PC-9 (cell line): Measurements from ENCODE around the gene TAF1L.

ENCODE experiments used
- CTCF ChIP-seq: fragments of 200-600 bp; sonication (generic); conservative IDR thresholded peaks from 2 replicates; pipeline ENCODE4 v1.6.1; 2017; ENCODE audit warnings: mixed run types, antibody characterized with exemption, mild to moderate bottlenecking, moderate library complexity
- EZH2 ChIP-seq: fragments of 200-600 bp; sonication (generic); IDR thresholded peaks from 2 replicates; pipeline ENCODE4 v1.8.0; 2017; ENCODE audit warnings: antibody characterized with exemption, low read depth

DNA sequence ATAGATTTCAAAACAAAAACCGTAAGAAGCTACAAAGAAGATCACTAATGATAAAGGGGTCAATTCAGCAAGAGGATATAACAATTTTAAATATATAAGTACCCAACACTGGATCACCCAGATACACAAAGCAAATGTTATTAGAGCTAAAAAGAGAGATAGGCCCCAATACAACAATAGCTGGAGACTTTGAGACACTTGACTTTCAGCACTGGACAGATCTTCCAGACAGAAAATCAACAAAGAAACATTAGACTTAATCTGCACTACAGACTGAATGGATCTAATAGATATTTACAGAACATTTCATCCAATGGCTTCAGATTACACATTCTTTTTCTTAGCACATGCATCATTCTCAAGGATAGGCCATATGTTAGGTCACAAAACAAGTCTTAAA lies 46.3 kb upstream of the TAF1L start:
- no peak for TF ChIP-seq CTCF
- no peak for TF ChIP-seq EZH2
